Measurements from ENCODE around the gene EPHB6. TPM values are rescaled to one million over a fixed set of nuclear protein-coding genes. Genes with fewer than 3 reads are reported as not detected.

Gene EPHB6
- total and polyA plus RNA-seq, 3 donors from 2014 or later, result 38.1 to 52.0 (median 47.3) TPM

DNA sequence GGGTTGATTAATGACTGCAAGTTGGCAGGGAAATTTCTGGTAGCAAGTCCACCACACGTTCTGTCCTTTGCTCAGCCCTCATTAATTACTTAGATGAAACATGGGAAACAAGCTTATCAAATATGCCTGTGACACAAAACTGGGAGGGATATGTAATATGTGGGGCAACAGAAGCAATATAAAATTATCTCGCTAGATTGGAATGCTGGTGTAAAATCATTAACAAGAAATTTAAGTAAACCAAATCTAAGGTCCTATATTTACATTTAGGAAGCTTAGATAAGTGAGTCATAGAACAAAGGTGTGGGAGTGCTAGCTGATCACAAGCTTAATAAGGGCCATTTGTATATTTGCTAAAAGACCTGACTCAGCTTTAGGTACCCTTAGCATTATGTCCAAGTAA is 55.2 kb downstream of the EPHB6 start:
- no peak for DNase-seq
- H3K27ac ChIP-seq, result no peak overlapping the region
- TF ChIP-seq, protein P1, sequence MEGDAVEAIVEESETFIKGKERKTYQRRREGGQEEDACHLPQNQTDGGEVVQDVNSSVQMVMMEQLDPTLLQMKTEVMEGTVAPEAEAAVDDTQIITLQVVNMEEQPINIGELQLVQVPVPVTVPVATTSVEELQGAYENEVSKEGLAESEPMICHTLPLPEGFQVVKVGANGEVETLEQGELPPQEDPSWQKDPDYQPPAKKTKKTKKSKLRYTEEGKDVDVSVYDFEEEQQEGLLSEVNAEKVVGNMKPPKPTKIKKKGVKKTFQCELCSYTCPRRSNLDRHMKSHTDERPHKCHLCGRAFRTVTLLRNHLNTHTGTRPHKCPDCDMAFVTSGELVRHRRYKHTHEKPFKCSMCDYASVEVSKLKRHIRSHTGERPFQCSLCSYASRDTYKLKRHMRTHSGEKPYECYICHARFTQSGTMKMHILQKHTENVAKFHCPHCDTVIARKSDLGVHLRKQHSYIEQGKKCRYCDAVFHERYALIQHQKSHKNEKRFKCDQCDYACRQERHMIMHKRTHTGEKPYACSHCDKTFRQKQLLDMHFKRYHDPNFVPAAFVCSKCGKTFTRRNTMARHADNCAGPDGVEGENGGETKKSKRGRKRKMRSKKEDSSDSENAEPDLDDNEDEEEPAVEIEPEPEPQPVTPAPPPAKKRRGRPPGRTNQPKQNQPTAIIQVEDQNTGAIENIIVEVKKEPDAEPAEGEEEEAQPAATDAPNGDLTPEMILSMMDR (IDR thresholded peaks at IDR 0.05), result no peak
- no peak for TF ChIP-seq POLR2A (IDR thresholded peaks at IDR 0.05)
- no peak overlapping the region for H3K4me3 ChIP-seq
- H3K4me1 ChIP-seq, result no peaks in the 10 kb centered on the region
- no peaks in the 10 kb centered on the region for H3K9me3 ChIP-seq
- WGBS, 2 donors, result 57 to 64% methylated on average over 2 of the region's 2 CpGs
- intact Hi-C loops (cut with DNase I; ENCODE audit: low total_unique reads), result no loop called here
- H3K27me3 ChIP-seq, result no peaks in the 10 kb centered on the region
- no peaks in the 10 kb centered on the region for H3K36me3 ChIP-seq (ENCODE audit: low read depth, missing control alignments)

DNA sequence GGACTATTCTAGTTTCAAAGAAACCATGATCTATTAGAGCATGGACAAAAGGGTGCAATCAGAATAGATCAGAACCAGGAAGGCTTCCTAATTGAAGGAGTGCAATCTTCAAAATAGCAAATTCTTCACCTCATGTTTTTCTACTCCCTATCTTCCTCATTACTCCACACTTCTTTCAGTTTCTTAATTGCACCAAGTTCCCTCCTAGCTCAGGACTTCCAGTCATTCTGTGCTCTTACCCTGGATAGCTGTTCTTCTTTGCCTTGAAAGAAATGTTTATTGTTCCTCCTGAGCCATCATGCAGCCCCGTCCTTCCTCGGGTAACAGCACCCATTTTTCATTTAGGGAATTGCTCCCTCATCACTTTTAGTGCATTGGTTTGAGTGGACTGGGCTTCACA is 55.6 kb downstream of the EPHB6 start:
- WGBS, 2 donors, result 49 to 76% methylated on average over 2 of the region's 2 CpGs
- H3K9me3 ChIP-seq, result no peaks in the 10 kb centered on the region
- H3K4me3 ChIP-seq, result no peak overlapping the region
- TF ChIP-seq, protein P1 (IDR thresholded peaks at IDR 0.05), result no peak
- no peak for TF ChIP-seq POLR2A (IDR thresholded peaks at IDR 0.05)
- DNase-seq, result no peak
- intact Hi-C loops (cut with DNase I; ENCODE audit: low total_unique reads), result no loop called here
- H3K27ac ChIP-seq, result no peak overlapping the region
- no peaks in the 10 kb centered on the region for H3K27me3 ChIP-seq
- H3K36me3 ChIP-seq (ENCODE audit: low read depth, missing control alignments), result no peaks in the 10 kb centered on the region
- no peaks in the 10 kb centered on the region for H3K4me1 ChIP-seq

- TF ChIP-seq POLR2A (IDR thresholded peaks at IDR 0.05), result no peak
- TF ChIP-seq, protein P1 (IDR thresholded peaks at IDR 0.05), result no peak
Measured at GRCh38 chr7:142913051-142913450, 58.2 kb downstream of the EPHB6 start.

DNA sequence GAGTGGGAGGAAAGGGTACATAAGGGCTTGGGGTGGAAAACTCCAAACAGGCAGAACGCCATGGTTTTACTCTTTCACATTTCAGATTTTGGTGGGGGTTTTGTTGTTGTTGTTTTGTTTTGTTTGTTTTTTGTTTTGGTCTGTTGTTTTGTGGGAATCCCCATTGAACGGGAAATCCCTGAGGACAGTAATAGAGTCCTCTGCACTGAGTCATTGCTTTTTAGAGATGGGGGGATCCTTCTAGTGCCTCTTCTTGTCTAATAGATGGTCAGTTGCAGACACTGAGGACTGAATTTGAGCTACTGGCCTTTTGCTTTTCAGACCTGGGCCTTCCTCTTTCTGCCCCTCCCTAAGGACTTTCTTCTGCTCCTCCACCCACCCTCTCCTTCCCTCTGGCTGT is 58.7 kb downstream of the EPHB6 start:
- no peaks in the 10 kb centered on the region for H3K36me3 ChIP-seq (ENCODE audit: low read depth, missing control alignments)
- H3K27ac ChIP-seq, result no peak overlapping the region
- H3K27me3 ChIP-seq, result no peaks in the 10 kb centered on the region
- WGBS, 2 donors, result 81 to 97% methylated on average over 2 of the region's 2 CpGs
- H3K4me3 ChIP-seq, result no peak overlapping the region
- intact Hi-C loops (cut with DNase I; ENCODE audit: low total_unique reads), result no loop called here
- no peaks in the 10 kb centered on the region for H3K4me1 ChIP-seq
- no peak for TF ChIP-seq POLR2A (IDR thresholded peaks at IDR 0.05)
- TF ChIP-seq, protein P1 (IDR thresholded peaks at IDR 0.05), result no peak
- no peaks in the 10 kb centered on the region for H3K9me3 ChIP-seq
- DNase-seq, result no peak

More at GRCh38 chr7:142913051-142913450, 58.2 kb downstream of the EPHB6 start:
- 50 to 73% methylated on average over 3 of the region's 3 CpGs for WGBS, 2 donors
- no peaks in the 10 kb centered on the region for H3K4me1 ChIP-seq
- no peak overlapping the region for H3K4me3 ChIP-seq
- H3K9me3 ChIP-seq, result no peaks in the 10 kb centered on the region
- intact Hi-C loops (cut with DNase I; ENCODE audit: low total_unique reads), result no loop called here
- no peaks in the 10 kb centered on the region for H3K27me3 ChIP-seq
- no peak overlapping the region for H3K27ac ChIP-seq
- no peak for DNase-seq
- H3K36me3 ChIP-seq (ENCODE audit: low read depth, missing control alignments), result no peaks in the 10 kb centered on the region

DNA sequence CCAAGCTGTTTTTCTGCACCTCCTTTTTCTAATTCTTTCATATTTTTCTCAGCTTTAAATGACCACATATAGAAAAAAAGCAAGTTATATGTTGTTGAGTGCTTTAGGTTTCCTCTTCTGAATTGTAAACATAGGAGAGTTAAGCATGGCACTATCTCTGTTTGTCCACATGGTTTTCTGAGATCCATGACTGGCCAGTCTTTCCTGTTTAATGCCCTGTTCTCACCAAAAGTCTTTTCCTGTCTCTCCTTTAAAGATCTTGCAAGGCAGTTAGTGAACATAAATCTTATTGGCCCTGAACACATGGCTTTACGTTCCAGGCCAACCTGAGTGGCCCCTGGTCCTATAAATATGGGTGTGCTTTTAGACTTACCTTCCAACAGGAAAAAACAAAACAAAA is 59.2 kb downstream of the EPHB6 start:
- DNase-seq, result no peak
- 50 to 55% methylated on average over 1 of the region's 1 CpG for whole genome bisulfite sequencing, 2 donors
- intact Hi-C loops (cut with DNase I; ENCODE audit: low total_unique reads), result no loop called here

More for the DNA sequence above, 59.2 kb downstream of the EPHB6 start:
- Histone ChIP-seq H3K4me1 (no peaks in the 10 kb centered on the region), H3K27me3 (no peaks in the 10 kb centered on the region), H3K9me3 (no peaks in the 10 kb centered on the region), H3K4me3 (no peak overlapping the region), H3K36me3 (ENCODE audit: low read depth, missing control alignments) (no peaks in the 10 kb centered on the region), H3K27ac (no peak overlapping the region)
- no peak for TF ChIP-seq POLR2A (IDR thresholded peaks at IDR 0.05)
- TF ChIP-seq, protein P1 (IDR thresholded peaks at IDR 0.05), result no peak
